GM13976 (cell line): ENCODE data around the gene ARHGEF2.
A peak's percentile ranks its signal among the peaks of the same experiment; 100 is the strongest.

ENCODE experiments used
- DNase-seq: peaks from one replicate; pipeline ENCODE4 v3.0.0; 2012; ENCODE audit warnings: low spot score
- in situ Hi-C: fragments of 300-500 bp; cut with MboI; formaldehyde crosslinking; loops from one replicate; pipeline ENCODE4 v1.12.0; 2022; ENCODE audit warnings: low sequenced_read_pairs, mixed read lengths, inconsistent platforms; ENCODE audit not compliant: unreplicated experiment
- TF ChIP-seq, protein P1 (sequence below): IDR thresholded peaks from 2 replicates; pipeline ENCODE4 v1.5.1; 2012; ENCODE audit warnings: borderline replicate concordance, mild to moderate bottlenecking; ENCODE audit not compliant: insufficient read depth; ENCODE audit errors: extremely low read depth, missing control alignments, control extremely low read depth

Gene ARHGEF2

GRCh38 chr1:156019946-156020292 lies 41.6 kb upstream of the ARHGEF2 start:
- TF ChIP-seq, protein P1, sequence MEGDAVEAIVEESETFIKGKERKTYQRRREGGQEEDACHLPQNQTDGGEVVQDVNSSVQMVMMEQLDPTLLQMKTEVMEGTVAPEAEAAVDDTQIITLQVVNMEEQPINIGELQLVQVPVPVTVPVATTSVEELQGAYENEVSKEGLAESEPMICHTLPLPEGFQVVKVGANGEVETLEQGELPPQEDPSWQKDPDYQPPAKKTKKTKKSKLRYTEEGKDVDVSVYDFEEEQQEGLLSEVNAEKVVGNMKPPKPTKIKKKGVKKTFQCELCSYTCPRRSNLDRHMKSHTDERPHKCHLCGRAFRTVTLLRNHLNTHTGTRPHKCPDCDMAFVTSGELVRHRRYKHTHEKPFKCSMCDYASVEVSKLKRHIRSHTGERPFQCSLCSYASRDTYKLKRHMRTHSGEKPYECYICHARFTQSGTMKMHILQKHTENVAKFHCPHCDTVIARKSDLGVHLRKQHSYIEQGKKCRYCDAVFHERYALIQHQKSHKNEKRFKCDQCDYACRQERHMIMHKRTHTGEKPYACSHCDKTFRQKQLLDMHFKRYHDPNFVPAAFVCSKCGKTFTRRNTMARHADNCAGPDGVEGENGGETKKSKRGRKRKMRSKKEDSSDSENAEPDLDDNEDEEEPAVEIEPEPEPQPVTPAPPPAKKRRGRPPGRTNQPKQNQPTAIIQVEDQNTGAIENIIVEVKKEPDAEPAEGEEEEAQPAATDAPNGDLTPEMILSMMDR = no peak
- in situ Hi-C loops = no loop called here

DNA sequence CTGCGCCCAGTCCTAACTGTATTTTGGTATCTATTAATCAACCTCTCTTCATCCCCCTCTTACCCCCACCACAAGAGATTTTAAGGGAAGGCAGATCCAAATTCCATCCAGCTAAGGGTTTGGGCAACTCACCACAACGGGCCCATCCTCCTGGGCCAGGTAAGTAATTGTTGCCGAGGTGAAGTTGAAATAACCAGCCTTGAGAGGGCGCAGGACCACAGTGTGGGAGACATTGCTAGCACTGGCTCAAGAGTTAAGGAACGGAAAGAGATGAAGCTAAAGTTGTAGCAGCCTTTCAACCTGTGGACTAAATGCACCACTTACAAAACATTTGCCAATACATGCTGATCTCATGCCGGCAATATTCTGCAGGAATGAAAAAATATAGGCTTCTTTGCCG lies 36.5 kb upstream of the ARHGEF2 start:
- no peak for DNase-seq
- in situ Hi-C loops = no loop called here
- TF ChIP-seq, protein P1 = no peak

More at GRCh38 chr1:156019946-156020292, 41.6 kb upstream of the ARHGEF2 start:
- no peak for DNase-seq

DNA sequence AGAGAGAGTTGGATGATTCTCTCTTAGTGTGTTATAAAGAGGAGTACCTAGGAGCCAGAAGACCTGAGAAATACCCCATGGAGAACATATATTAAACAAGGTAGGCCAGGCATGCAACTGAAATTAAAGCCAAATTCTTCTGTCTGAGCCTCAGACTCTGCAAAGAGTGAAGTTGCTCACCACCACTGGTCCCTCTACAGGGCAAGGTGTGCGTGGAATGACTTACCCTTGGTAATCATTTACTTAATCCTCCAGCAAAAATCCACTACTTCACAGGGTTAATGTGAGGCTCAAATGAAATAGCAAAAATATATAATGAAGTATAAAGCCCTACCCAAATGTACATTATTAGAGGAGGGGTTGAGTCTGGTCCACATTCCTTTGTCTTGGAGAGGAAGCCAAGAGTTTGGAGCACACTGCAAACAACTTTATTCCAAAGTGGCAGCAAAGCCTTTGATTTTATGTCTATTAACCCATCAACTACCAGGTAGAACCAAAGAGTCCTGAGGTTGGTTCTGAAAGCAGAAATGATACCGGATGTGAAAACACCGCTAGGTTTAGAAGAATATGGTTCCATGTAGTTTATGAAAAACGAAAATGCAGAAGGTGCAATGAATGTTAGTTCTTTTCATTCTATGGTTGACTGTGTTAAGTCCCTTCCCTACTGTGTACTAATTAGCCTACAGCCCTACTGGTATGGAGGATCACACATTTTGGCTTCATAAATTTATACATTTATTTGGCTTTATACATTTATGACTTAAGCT lies 33.9 kb upstream of the ARHGEF2 start:
- TF ChIP-seq, protein P1 = no peak
- in situ Hi-C loops = no loop called here
- peak; percentile 75 for DNase-seq

DNA sequence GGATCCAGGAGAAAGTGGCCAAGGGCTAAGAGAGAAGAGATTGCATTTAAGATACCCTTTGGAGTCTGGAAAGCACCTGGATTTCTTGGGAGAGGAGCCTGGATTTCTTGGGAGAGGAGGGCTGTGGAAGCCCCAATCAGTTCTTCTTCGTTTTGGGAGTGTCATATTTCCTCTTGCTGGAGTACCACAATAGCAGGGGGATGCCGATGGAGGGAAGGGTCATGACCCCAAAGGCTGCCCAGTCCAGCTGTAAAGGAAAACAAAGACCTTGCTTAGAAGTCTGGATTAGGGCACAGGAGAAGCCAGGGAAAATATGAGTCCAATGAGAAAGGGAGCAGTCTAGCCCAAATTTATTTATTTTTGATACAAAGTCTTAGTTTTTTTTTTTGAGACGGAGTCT lies 31.1 kb upstream of the ARHGEF2 start:
- TF ChIP-seq, protein P1 = no peak
- in situ Hi-C loops = no loop called here

GRCh38 chr1:156006666-156007376 lies 28.5 kb upstream of the ARHGEF2 start:
- no peak for DNase-seq
- TF ChIP-seq, protein P1 = no peak
- in situ Hi-C loops = no loop called here

More for the DNA sequence above, 31.1 kb upstream of the ARHGEF2 start:
- no peak for DNase-seq

GRCh38 chr1:156004843-156005584 lies 26.7 kb upstream of the ARHGEF2 start:
- in situ Hi-C loops = no loop called here
- TF ChIP-seq, protein P1 = no peak
- DNase-seq = no peak
